Nephron progenitor cell (in vitro differentiated cells): ENCODE data around the gene PAOX.
"Not testable (repeated sequence)": the region's sequence is repeated elsewhere in the genome, so short reads cannot be mapped to it uniquely, and the experiment has no call there.

ENCODE experiments used
- DNase-seq: peaks from one replicate; pipeline ENCODE4 v3.0.0; 2021
- H3K27ac Mint-ChIP-seq: 2 replicates; pipeline ENCODE4 v1.8.0; 2021; ENCODE audit warnings: mild to moderate bottlenecking, moderate library complexity, mixed read lengths
- H3K27me3 Mint-ChIP-seq: 2 replicates; pipeline ENCODE4 v1.8.0; 2021; ENCODE audit warnings: mild to moderate bottlenecking, low read depth, mixed read lengths; ENCODE audit not compliant: poor library complexity
- H3K36me3 Mint-ChIP-seq: 2 replicates; pipeline ENCODE4 v1.8.0; 2021; ENCODE audit warnings: low read depth, mixed read lengths
- H3K4me1 Mint-ChIP-seq: 2 replicates; pipeline ENCODE4 v1.8.0; 2021; ENCODE audit warnings: mixed read lengths
- H3K4me3 Mint-ChIP-seq: 2 replicates; pipeline ENCODE4 v1.8.0; 2021; ENCODE audit warnings: mild to moderate bottlenecking, moderate library complexity, mixed read lengths
- H3K9me3 Mint-ChIP-seq: 2 replicates; pipeline ENCODE4 v1.8.0; 2021; ENCODE audit warnings: mild to moderate bottlenecking, moderate library complexity, mixed read lengths
- TF ChIP-seq, protein P1 (sequence below): fragments of 200-600 bp; sonication (generic); IDR thresholded peaks from 2 replicates; pipeline ENCODE4 v1.5.0; 2021; ENCODE audit warnings: antibody characterized with exemption

Gene PAOX

DNA sequence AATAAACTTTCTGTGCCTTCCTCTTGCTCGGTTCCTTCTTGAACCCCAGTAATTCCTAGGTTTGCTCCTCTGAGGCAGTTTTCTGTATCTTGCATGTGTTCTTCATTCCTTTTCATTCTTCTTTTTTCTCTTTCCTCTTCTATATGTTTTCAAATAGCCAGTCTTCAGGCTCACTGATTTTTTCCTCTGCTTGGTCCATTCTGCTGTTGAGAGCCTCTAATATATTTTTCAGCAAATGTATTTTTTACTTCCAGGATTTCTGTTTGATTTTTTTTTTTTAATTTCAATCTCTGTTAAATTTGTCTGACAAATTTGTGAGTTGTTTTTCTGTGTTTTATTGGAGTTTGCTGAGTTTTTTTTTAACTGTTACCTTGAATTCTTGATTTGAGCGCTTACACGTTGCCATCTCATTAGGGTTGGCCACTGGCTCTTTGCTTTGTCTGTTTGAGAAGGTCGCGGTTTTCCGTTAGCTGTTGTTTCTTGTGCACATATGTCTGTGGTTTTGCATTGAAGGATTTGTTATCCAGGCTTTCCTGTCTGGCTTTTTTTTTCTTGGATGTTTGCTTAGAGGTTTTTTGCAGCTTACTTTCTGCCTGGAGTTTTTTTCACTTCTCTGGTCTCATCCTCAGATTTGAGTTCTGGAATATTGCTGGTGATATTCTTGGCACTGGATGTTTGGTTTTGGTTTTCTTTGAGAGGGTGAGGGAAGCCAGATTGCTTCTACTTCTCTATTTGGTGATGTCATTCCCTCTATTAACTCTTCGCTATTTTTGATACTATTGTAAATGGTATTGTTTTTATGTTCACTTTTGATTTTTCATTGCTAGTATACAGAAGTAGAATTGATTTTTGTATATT is 32.7 kb downstream of the PAOX start:
- Mint-ChIP-seq H3K4me3 (no peak overlapping the region), H3K27ac (no peak overlapping the region), H3K27me3 (peaks cover 9% of the 10 kb centered on the region), H3K9me3 (peaks cover 91% of the 10 kb centered on the region), H3K4me1 (no peaks in the 10 kb centered on the region), H3K36me3 (peaks cover 97% of the 10 kb centered on the region)
- DNase-seq, result no peak
- TF ChIP-seq, protein P1, sequence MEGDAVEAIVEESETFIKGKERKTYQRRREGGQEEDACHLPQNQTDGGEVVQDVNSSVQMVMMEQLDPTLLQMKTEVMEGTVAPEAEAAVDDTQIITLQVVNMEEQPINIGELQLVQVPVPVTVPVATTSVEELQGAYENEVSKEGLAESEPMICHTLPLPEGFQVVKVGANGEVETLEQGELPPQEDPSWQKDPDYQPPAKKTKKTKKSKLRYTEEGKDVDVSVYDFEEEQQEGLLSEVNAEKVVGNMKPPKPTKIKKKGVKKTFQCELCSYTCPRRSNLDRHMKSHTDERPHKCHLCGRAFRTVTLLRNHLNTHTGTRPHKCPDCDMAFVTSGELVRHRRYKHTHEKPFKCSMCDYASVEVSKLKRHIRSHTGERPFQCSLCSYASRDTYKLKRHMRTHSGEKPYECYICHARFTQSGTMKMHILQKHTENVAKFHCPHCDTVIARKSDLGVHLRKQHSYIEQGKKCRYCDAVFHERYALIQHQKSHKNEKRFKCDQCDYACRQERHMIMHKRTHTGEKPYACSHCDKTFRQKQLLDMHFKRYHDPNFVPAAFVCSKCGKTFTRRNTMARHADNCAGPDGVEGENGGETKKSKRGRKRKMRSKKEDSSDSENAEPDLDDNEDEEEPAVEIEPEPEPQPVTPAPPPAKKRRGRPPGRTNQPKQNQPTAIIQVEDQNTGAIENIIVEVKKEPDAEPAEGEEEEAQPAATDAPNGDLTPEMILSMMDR, result no peak

DNA sequence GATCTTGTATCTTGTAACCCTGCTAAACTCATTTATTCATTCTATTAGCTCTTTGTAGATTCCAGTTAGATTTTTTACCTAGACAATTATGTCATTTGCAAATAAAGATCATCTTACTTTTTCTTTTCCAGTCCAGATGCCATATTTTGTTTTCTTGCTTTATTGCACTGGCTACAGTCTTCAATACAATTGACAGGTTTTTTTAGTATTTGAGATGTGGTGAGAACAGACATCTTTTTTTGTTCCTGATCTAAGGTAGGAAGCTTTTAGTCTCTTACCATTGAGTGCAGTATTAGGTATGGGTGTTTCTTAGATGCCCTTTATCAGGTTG is 33.3 kb downstream of the PAOX start:
- H3K36me3 Mint-ChIP-seq, result peaks cover 91% of the 10 kb centered on the region
- H3K4me1 Mint-ChIP-seq, result no peaks in the 10 kb centered on the region
- DNase-seq, result no peak
- no peak overlapping the region for H3K4me3 Mint-ChIP-seq
- TF ChIP-seq, protein P1, result no peak
- H3K27ac Mint-ChIP-seq, result no peak overlapping the region
- H3K9me3 Mint-ChIP-seq, result peaks cover 85% of the 10 kb centered on the region
- H3K27me3 Mint-ChIP-seq, result peaks cover 7% of the 10 kb centered on the region

DNA sequence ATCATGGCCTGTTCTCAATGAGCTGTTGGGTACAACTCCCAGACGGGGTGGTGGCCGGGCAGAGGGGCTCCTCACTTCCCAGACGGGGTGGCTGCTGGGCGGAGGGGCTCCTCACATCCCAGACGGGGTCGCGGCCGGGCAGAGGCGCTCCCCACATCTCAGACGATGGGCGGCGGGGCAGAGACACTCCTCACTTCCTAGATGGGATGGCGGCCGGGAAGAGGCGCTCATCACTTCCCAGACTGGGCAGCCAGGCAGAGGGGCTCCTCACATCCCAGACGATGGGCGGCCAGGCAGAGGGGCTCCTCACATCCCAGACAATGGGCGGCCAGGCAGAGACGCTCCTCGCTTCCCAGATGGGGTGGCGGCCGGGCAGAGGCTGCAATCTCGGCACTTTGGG is 35.3 kb downstream of the PAOX start:
- not testable (repeated sequence) for H3K27ac Mint-ChIP-seq, DNase-seq, H3K4me3 Mint-ChIP-seq, H3K4me1 Mint-ChIP-seq, H3K27me3 Mint-ChIP-seq
- Mint-ChIP-seq H3K9me3 (peaks cover 65% of the 10 kb centered on the region), H3K36me3 (peaks cover 85% of the 10 kb centered on the region)

DNA sequence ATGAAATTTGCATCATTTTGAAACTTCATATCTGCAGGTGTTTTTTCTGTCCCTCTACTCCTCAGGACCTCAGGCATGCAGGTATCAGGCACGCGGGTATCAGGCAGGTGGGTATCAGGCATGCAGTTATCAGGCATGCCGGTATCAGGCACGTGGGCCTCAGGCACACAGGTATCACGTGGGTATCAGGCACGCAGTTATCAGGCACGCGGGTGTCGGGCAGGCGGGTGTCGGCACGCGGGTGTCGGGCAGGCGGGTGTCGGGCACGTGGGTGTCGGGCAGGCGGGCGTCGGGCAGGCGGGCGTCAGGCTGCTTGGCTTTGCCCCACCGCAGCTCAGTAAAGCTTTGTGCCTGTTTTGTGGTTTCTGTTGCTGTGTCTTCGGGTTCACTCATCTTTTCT is 36.7 kb downstream of the PAOX start:
- no peak for DNase-seq
- H3K4me3 Mint-ChIP-seq, result no peak overlapping the region
- H3K4me1 Mint-ChIP-seq, result no peaks in the 10 kb centered on the region
- H3K9me3 Mint-ChIP-seq, result peaks cover 51% of the 10 kb centered on the region
- H3K27me3 Mint-ChIP-seq, result peaks cover 15% of the 10 kb centered on the region
- no peak overlapping the region for H3K27ac Mint-ChIP-seq
- H3K36me3 Mint-ChIP-seq, result peaks cover 74% of the 10 kb centered on the region
- TF ChIP-seq, protein P1, result no peak

GRCh38 chr10:133418289-133418993 is 39.4 kb downstream of the PAOX start:
- Mint-ChIP-seq H3K27ac (peak overlapping the region; percentile 25), H3K4me3 (no peak overlapping the region), H3K27me3 (peaks cover 35% of the 10 kb centered on the region), H3K9me3 (peaks cover 24% of the 10 kb centered on the region), H3K4me1 (no peaks in the 10 kb centered on the region), H3K36me3 (peaks cover 47% of the 10 kb centered on the region)
- DNase-seq, result no peak
- TF ChIP-seq, protein P1, result no peak

DNA sequence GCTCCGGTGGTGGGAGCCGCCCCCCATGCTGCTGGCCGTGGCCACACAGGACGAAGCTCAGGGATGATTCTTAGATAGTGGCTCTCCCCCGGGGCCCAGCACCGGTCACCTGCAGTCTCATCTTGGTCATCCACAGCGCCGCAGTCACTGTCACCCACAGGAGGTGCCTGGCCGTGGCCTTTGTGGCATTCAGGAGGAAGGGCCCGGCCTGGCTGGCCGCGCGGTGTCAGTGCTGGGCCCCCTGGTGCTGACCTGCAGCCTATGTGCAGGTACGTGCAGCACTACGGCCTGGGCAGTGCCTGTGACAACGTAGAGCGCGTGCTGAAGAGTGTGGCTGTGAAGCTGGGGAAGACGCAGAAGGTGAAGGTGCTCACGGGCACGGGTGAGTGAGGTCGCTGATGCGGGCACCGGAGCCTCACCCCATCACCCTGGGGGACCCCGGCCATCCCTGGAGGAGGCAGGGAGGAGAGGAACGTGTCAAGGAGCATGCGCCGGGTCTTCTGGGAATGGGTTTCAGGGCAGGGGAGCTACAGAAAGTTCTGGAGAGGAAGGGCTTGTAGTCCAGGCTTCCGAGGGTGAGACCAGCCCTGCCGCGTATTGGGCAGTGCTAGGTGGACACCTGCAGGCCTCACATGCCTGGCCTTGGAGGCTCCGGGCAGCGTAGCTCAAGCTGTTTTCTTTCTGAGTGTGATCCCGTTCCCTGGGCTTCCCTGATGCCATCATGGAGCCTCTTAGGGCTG is 40.3 kb downstream of the PAOX start:
- no peak overlapping the region for H3K27ac Mint-ChIP-seq
- peaks cover 19% of the 10 kb centered on the region for H3K9me3 Mint-ChIP-seq

More for the DNA sequence above, 40.3 kb downstream of the PAOX start:
- TF ChIP-seq, protein P1, result no peak
- peaks cover 39% of the 10 kb centered on the region for H3K27me3 Mint-ChIP-seq
- H3K4me3 Mint-ChIP-seq, result no peak overlapping the region
- DNase-seq, result no peak
- peaks cover 37% of the 10 kb centered on the region for H3K36me3 Mint-ChIP-seq
- no peaks in the 10 kb centered on the region for H3K4me1 Mint-ChIP-seq
